ENCODE data around the gene SUGP2. TPM values are rescaled to one million over a fixed set of nuclear protein-coding genes. Genes with fewer than 3 reads are reported as not detected.

Gene SUGP2
- total RNA-seq, 3 donors from 2014 or later (not counting 1 experiment from before 2014, with no cell fraction given), result 220 to 237 (median 236) TPM

- Histone ChIP-seq H3K27ac (ENCODE audit: low read length) (peak within 1 kb of the TSS; percentile 81), H3K27me3 (ENCODE audit: control insufficient read depth, insufficient read depth, low read length) (no peaks in the 10 kb centered on the region), H3K4me3 (ENCODE audit: low read length) (peak within 1 kb of the TSS; percentile 78), H3K9me3 (ENCODE audit: control insufficient read depth, insufficient read depth, low read length) (no peaks in the 10 kb centered on the region), H3K4me1 (ENCODE audit: control insufficient read depth, insufficient read depth, low read length) (peaks cover 49% of the 10 kb centered on the region), H3K36me3 (ENCODE audit: control insufficient read depth, insufficient read depth, low read length) (no peaks in the 10 kb centered on the region)
- DNase-seq, result peak; percentile 99
- peaks cover 14 to 48% of the 10 kb centered on the region in 2 donors for H3K4me1 Mint-ChIP-seq
- TF ChIP-seq CTCF (IDR thresholded peaks at IDR 0.05), result no peak
- 5% methylated on average over 77 of the region's 77 CpGs for WGBS (ENCODE audit: insufficient coverage)
- no peaks in the 10 kb centered on the region for H3K27me3 Mint-ChIP-seq (ENCODE audit: low read depth in 2 of 2)
- peak within 1 kb of the TSS; percentile 77 to 93 for H3K27ac Mint-ChIP-seq
- H3K9me3 Mint-ChIP-seq, result no peaks in the 10 kb centered on the region
- peak; percentile 87 to 96 (median 89) for ATAC-seq
- H3K4me3 Mint-ChIP-seq, result peak within 1 kb of the TSS; percentile 89
- H3K36me3 Mint-ChIP-seq, result no peaks in the 10 kb centered on the region
- intact Hi-C loops (cut with micrococcal nuclease), result loop anchor here (1.0 to 5.0 kb wide), 5 partner anchors 23 to 144 kb away; partner anchors contain the start of genes BORCS8, COPE, DDX49 and RFXANK
These were observed 30.1 kb upstream of the SUGP2 start, which contains the start of gene SLC25A42 for GRCh38 chr19:19063183-19064097. SLC25A42 (plus strand) TSS chr19:19063994; CDS start chr19:19096125, 32,131 bp downstream.

- Mint-ChIP-seq H3K9me3 (no peaks in the 10 kb centered on the region), H3K27ac (peak overlapping the region in 1 of 2 donors; percentile 93), H3K36me3 (no peaks in the 10 kb centered on the region), H3K27me3 (ENCODE audit: low read depth in 2 of 2) (no peaks in the 10 kb centered on the region), H3K4me3 (peak overlapping the region; percentile 66), H3K4me1 (peaks cover 14 to 45% of the 10 kb centered on the region in 2 donors)
- H3K36me3 ChIP-seq (ENCODE audit: control insufficient read depth, insufficient read depth, low read length), result peaks cover 7% of the 10 kb centered on the region
- H3K27ac ChIP-seq (ENCODE audit: low read length), result no peak overlapping the region
- intact Hi-C loops (cut with micrococcal nuclease), result loop anchor here (1.0 to 5.0 kb wide), 5 partner anchors 22 to 143 kb away; partner anchors contain the start of genes BORCS8, COPE, DDX49 and RFXANK
- H3K4me1 ChIP-seq (ENCODE audit: control insufficient read depth, insufficient read depth, low read length), result peaks cover 40% of the 10 kb centered on the region
- no peaks in the 10 kb centered on the region for H3K27me3 ChIP-seq (ENCODE audit: control insufficient read depth, insufficient read depth, low read length)
- no peak for ATAC-seq
- peak overlapping the region; percentile 38 for H3K4me3 ChIP-seq (ENCODE audit: low read length)
- 99% methylated on average over 4 of the region's 4 CpGs for WGBS (ENCODE audit: insufficient coverage)
- no peaks in the 10 kb centered on the region for H3K9me3 ChIP-seq (ENCODE audit: control insufficient read depth, insufficient read depth, low read length)
- DNase-seq, result peak in 1 of 2 donors; percentile 19
- no peak for TF ChIP-seq CTCF (IDR thresholded peaks at IDR 0.05)
These were observed 29.3 kb upstream of the SUGP2 start for GRCh38 chr19:19062454-19063182.

- no peaks in the 10 kb centered on the region for H3K9me3 Mint-ChIP-seq
- Histone ChIP-seq H3K4me3 (ENCODE audit: low read length) (no peak overlapping the region), H3K27me3 (ENCODE audit: control insufficient read depth, insufficient read depth, low read length) (no peaks in the 10 kb centered on the region), H3K9me3 (ENCODE audit: control insufficient read depth, insufficient read depth, low read length) (no peaks in the 10 kb centered on the region), H3K4me1 (ENCODE audit: control insufficient read depth, insufficient read depth, low read length) (peaks cover 29% of the 10 kb centered on the region), H3K36me3 (ENCODE audit: control insufficient read depth, insufficient read depth, low read length) (peaks cover 14% of the 10 kb centered on the region), H3K27ac (ENCODE audit: low read length) (no peak overlapping the region)
- no peak overlapping the region for H3K27ac Mint-ChIP-seq
- H3K4me1 Mint-ChIP-seq, result peaks cover 14 to 36% of the 10 kb centered on the region in 2 donors
- no peak for TF ChIP-seq CTCF (IDR thresholded peaks at IDR 0.05)
- WGBS (ENCODE audit: insufficient coverage), result 97% methylated on average over 8 of the region's 8 CpGs
- no peaks in the 10 kb centered on the region for H3K27me3 Mint-ChIP-seq (ENCODE audit: low read depth in 2 of 2)
- no peak overlapping the region for H3K4me3 Mint-ChIP-seq
- no peaks in the 10 kb centered on the region for H3K36me3 Mint-ChIP-seq
- ATAC-seq (no peak), DNase-seq (no peak)
- intact Hi-C loops (cut with micrococcal nuclease), result loop anchor here (5.0 kb wide), 1 partner anchor 131 kb away; the partner anchor contains the start of genes BORCS8 and RFXANK
These were observed 28.2 kb upstream of the SUGP2 start for GRCh38 chr19:19061506-19061905.

All from natural killer cell (primary cell).